NB4 (cell line): ENCODE results near the gene SYTL5.

ENCODE experiments used
- DNase-seq: peaks from one replicate; pipeline ENCODE4 v3.0.0; 2010; ENCODE audit warnings: low read depth
- H3K4me3 ChIP-seq: one replicate; pipeline ENCODE4 v1.5.1; 2011; ENCODE audit warnings: mild to moderate bottlenecking, low read depth, low read length, moderate library complexity
- CTCF ChIP-seq: IDR thresholded peaks from one replicate; pipeline ENCODE4 v1.5.1; 2012; ENCODE audit warnings: low read depth, low read length
- MAX ChIP-seq: IDR thresholded peaks from 2 replicates; pipeline ENCODE4 v1.6.1; 2011; ENCODE audit warnings: low read depth, low read length
- MYC ChIP-seq: IDR thresholded peaks from 2 replicates; pipeline ENCODE4 v1.6.1; 2011; ENCODE audit warnings: low read depth, low read length
- POLR2A ChIP-seq: IDR thresholded peaks from 2 replicates; pipeline ENCODE4 v1.6.1; 2011; ENCODE audit warnings: mild to moderate bottlenecking; ENCODE audit not compliant: insufficient read length; ENCODE audit errors: extremely low read depth

SYTL5 gene

GRCh38 chrX:38172596-38172995, 166.2 kb downstream of the SYTL5 start:
- H3K4me3 ChIP-seq = no peak overlapping the region
- no peak for DNase-seq
- TF ChIP-seq CTCF (no peak), MYC (no peak), POLR2A (no peak), MAX (no peak)

- no peak for TF ChIP-seq POLR2A
- TF ChIP-seq CTCF = peak; percentile 29
- no peak overlapping the region for H3K4me3 ChIP-seq
- peak; percentile 43 for DNase-seq
These were observed 168.8 kb downstream of the SYTL5 start for GRCh38 chrX:38175139-38175538.

- H3K4me3 ChIP-seq = no peak overlapping the region
- no peak for TF ChIP-seq CTCF
- TF ChIP-seq POLR2A = no peak
- no peak for TF ChIP-seq MYC
- no peak for TF ChIP-seq MAX
- no peak for DNase-seq
These were observed 172.0 kb downstream of the SYTL5 start for GRCh38 chrX:38178396-38178795.
